CD4-positive, alpha-beta T cell (primary cell): Measurements from ENCODE around the gene SND1. TPM values are rescaled to one million over a fixed set of nuclear protein-coding genes. Genes with fewer than 3 reads are reported as not detected.

Experiments used
- ATAC-seq: fragments of 200-7000 bp; cut with Tn5 transposase; one replicate; pipeline ENCODE4 v1.10.0; 2022; ENCODE audit warnings: mild to moderate bottlenecking; ENCODE audit not compliant: poor library complexity
- CTCF ChIA-PET: fragments of 350-600 bp; sonication (Branson Sonifier 250); formaldehyde crosslinking; loops from one replicate; lab custom pipeline; 2021; ENCODE audit warnings: antibody characterized with exemption, inconsistent platforms; lab: Charles Lee
- POLR2A ChIA-PET: fragments of 350-600 bp; sonication (Branson Sonifier 250); formaldehyde crosslinking; loops from one replicate; lab custom pipeline; 2021; ENCODE audit warnings: antibody characterized with exemption, inconsistent platforms; lab: Charles Lee
- DNase-seq, 14 experiments: peaks; one replicate each; pipeline ENCODE4 v3.0.0-alpha.2; 2013 to 2020; ENCODE audit warnings: mixed read lengths in 2 of 14
- H3K27ac ChIP-seq, 2 donors: one replicate each; pipeline versions ENCODE4 v1.5.1 to v1.7.0; 2013; ENCODE audit warnings: low read length in 2 of 2, low read depth in 1 of 2, mild to moderate bottlenecking in 1 of 2
- H3K27me3 ChIP-seq, 2 experiments: 1 replicate in 1 of 2; 2 replicates in 1 of 2; pipeline versions ENCODE4 v1.6.1 to v1.7.0; 2013; ENCODE audit warnings: low read length in 2 of 2, control low read depth in 1 of 2, mild to moderate bottlenecking in 1 of 2, moderate library complexity in 1 of 2; ENCODE audit not compliant: insufficient read depth in 2 of 2, control insufficient read depth in 1 of 2
- H3K36me3 ChIP-seq: one replicate; pipeline ENCODE4 v1.6.1; 2013; ENCODE audit warnings: low read length, control low read depth; ENCODE audit not compliant: insufficient read depth
- H3K4me1 ChIP-seq: one replicate; pipeline ENCODE4 v1.6.1; 2013; ENCODE audit warnings: low read length, control low read depth; ENCODE audit not compliant: insufficient read depth
- H3K4me3 ChIP-seq: one replicate; pipeline ENCODE4 v1.5.1; 2013; ENCODE audit warnings: mild to moderate bottlenecking, low read length, moderate library complexity
- H3K9me3 ChIP-seq, 2 experiments: 1 replicate in 1 of 2; 2 replicates in 1 of 2; pipeline versions ENCODE4 v1.6.1 to v1.7.0; 2013; ENCODE audit warnings: low read length in 2 of 2, mild to moderate bottlenecking in 2 of 2, control low read depth in 1 of 2, moderate library complexity in 1 of 2; ENCODE audit not compliant: control insufficient read depth in 1 of 2, insufficient read depth in 1 of 2
- H3K27ac Mint-ChIP-seq: one replicate; pipeline ENCODE4 v1.8.0; 2020; ENCODE audit warnings: mixed read lengths
- H3K27me3 Mint-ChIP-seq: one replicate; pipeline ENCODE4 v1.8.0; 2021; ENCODE audit warnings: mixed read lengths
- H3K36me3 Mint-ChIP-seq: one replicate; pipeline ENCODE4 v1.8.0; 2021; ENCODE audit warnings: low read depth, mixed read lengths
- H3K4me1 Mint-ChIP-seq: one replicate; pipeline ENCODE4 v1.8.0; 2021; ENCODE audit warnings: low read depth, mixed read lengths
- H3K4me3 Mint-ChIP-seq: one replicate; pipeline ENCODE4 v1.8.0; 2020; ENCODE audit warnings: mild to moderate bottlenecking, mixed read lengths
- H3K9me3 Mint-ChIP-seq: one replicate; pipeline ENCODE4 v1.8.0; 2020; ENCODE audit warnings: mixed read lengths
- CTCF ChIP-seq: fragments of 200-600 bp; IDR thresholded peaks from one replicate; pipeline ENCODE4 v1.8.0; 2022; ENCODE audit warnings: antibody characterized with exemption, mild to moderate bottlenecking
- intact Hi-C, 2 experiments: fragments of 100-400 bp; cut with DNase I in 1 of 2; cut with micrococcal nuclease in 1 of 2; formaldehyde crosslinking; loops; one replicate each; pipeline versions ENCODE4 v1.15.1 to v1.9.0; 2023 to 2025; cut with DNase I, micrococcal nuclease
- total RNA-seq, 174 experiments: library from RNA in 2 of 174; stranded (reverse) in 2 of 174; gene quantifications; one replicate each; pipeline ENCODE4 v1.2.3 and lab custom pipeline; 2021 to 2026

The SND1 gene
- total RNA-seq, 2 experiments from 2014 or later, result 104 to 113 TPM

GRCh38 chr7:127667017-127667670, 15.2 kb downstream of the SND1 start:
- ChIA-PET POLR2A (no interaction called here), CTCF (no interaction called here)
- no peak overlapping the region for H3K4me3 ChIP-seq
- ATAC-seq (no peak), DNase-seq (no peak)
- H3K27ac Mint-ChIP-seq, result no peak overlapping the region
- no peaks in the 10 kb centered on the region for H3K27me3 Mint-ChIP-seq
- no peak overlapping the region for H3K4me3 Mint-ChIP-seq
- peaks cover 65% of the 10 kb centered on the region for H3K36me3 Mint-ChIP-seq
- no peaks in the 10 kb centered on the region for H3K9me3 Mint-ChIP-seq
- TF ChIP-seq CTCF, result no peak
- H3K27me3 ChIP-seq, result no peaks in the 10 kb centered on the region
- peaks cover 64% of the 10 kb centered on the region for H3K4me1 Mint-ChIP-seq
- no peak overlapping the region for H3K27ac ChIP-seq
- H3K9me3 ChIP-seq, result no peaks in the 10 kb centered on the region
- peaks cover 17% of the 10 kb centered on the region for H3K36me3 ChIP-seq
- no peaks in the 10 kb centered on the region for H3K4me1 ChIP-seq
- intact Hi-C loops, result no loop called here

GRCh38 chr7:127667759-127668530, 16.0 kb downstream of the SND1 start:
- POLR2A ChIA-PET, result no interaction called here
- H3K27ac ChIP-seq, result no peak overlapping the region
- H3K27me3 ChIP-seq, result no peaks in the 10 kb centered on the region
- peaks cover 64% of the 10 kb centered on the region for H3K4me1 Mint-ChIP-seq
- ATAC-seq (no peak), DNase-seq (peak in 1 of 14 experiments; percentile 11)
- no peaks in the 10 kb centered on the region for H3K27me3 Mint-ChIP-seq
- no peak overlapping the region for H3K4me3 ChIP-seq
- H3K36me3 Mint-ChIP-seq, result peaks cover 66% of the 10 kb centered on the region
- peaks cover 17% of the 10 kb centered on the region for H3K36me3 ChIP-seq
- H3K4me1 ChIP-seq, result no peaks in the 10 kb centered on the region
- no peaks in the 10 kb centered on the region for H3K9me3 Mint-ChIP-seq
- intact Hi-C loops, result no loop called here
- peaks cover 0 to 4% of the 10 kb centered on the region in 2 experiments for H3K9me3 ChIP-seq
- H3K4me3 Mint-ChIP-seq, result no peak overlapping the region
- TF ChIP-seq CTCF, result no peak
- CTCF ChIA-PET, result no interaction called here
- H3K27ac Mint-ChIP-seq, result no peak overlapping the region

GRCh38 chr7:127671341-127671740, 19.3 kb downstream of the SND1 start:
- no peak for ATAC-seq
- Mint-ChIP-seq H3K4me1 (peaks cover 48% of the 10 kb centered on the region), H3K36me3 (peaks cover 64% of the 10 kb centered on the region), H3K4me3 (no peak overlapping the region), H3K27ac (no peak overlapping the region), H3K9me3 (peaks cover 2% of the 10 kb centered on the region), H3K27me3 (no peaks in the 10 kb centered on the region)
- no peaks in the 10 kb centered on the region for H3K4me1 ChIP-seq
- no peaks in the 10 kb centered on the region for H3K27me3 ChIP-seq
- ChIA-PET CTCF (no interaction called here), POLR2A (interaction anchor here (0.6 kb wide), 1 partner anchor 1458 kb away, joined by 3 read pairs; no protein-coding TSS in a partner anchor)
- peaks cover 0 to 4% of the 10 kb centered on the region in 2 experiments for H3K9me3 ChIP-seq
- no peak overlapping the region for H3K27ac ChIP-seq
- intact Hi-C loops, result no loop called here
- no peak for DNase-seq
- no peak overlapping the region for H3K4me3 ChIP-seq
- TF ChIP-seq CTCF, result no peak
- H3K36me3 ChIP-seq, result peaks cover 11% of the 10 kb centered on the region
